NCI-H1436 (cell line): ENCODE data around the gene ACOT9.
"Not testable (repeated sequence)": the region's sequence is repeated elsewhere in the genome, so short reads cannot be mapped to it uniquely, and the experiment has no call there.

Experiments
- DNase-seq: peaks from one replicate; lab custom pipeline; 2025; lab: John Stamatoyannopoulos, UW

ACOT9 gene

GRCh38 chrX:23765868-23766267 is 22.8 kb upstream of the ACOT9 start:
- no peak for DNase-seq

GRCh38 chrX:23765449-23765848 is 22.4 kb upstream of the ACOT9 start:
- DNase-seq: no peak

GRCh38 chrX:23764188-23764984 is 21.3 kb upstream of the ACOT9 start:
- no peak for DNase-seq

GRCh38 chrX:23759821-23760220 is 16.7 kb upstream of the ACOT9 start:
- DNase-seq: no peak

GRCh38 chrX:23756165-23756564 is 13.1 kb upstream of the ACOT9 start:
- DNase-seq: peak; percentile 18

GRCh38 chrX:23754664-23755063 is 11.6 kb upstream of the ACOT9 start:
- no peak for DNase-seq

GRCh38 chrX:23752740-23753415 is 9.8 kb upstream of the ACOT9 start:
- no peak for DNase-seq

- DNase-seq: no peak
These were observed 6.5 kb upstream of the ACOT9 start for GRCh38 chrX:23749576-23749975.

- no peak for DNase-seq
These were observed 6.1 kb upstream of the ACOT9 start for GRCh38 chrX:23749129-23749528.

GRCh38 chrX:23745786-23746185 is 2.7 kb upstream of the ACOT9 start:
- no peak for DNase-seq

- not testable (repeated sequence) for DNase-seq
These were observed 521 bp upstream of the ACOT9 start for GRCh38 chrX:23743623-23743971.

- no peak for DNase-seq
These were observed 841 bp downstream of the ACOT9 start for GRCh38 chrX:23742174-23742696.

GRCh38 chrX:23737413-23737812 is 5.7 kb downstream of the ACOT9 start:
- DNase-seq: no peak

- DNase-seq: no peak
These were observed 7.0 kb downstream of the ACOT9 start for GRCh38 chrX:23736030-23736429.

GRCh38 chrX:23732704-23733103 is 10.4 kb downstream of the ACOT9 start:
- DNase-seq: no peak

- DNase-seq: no peak
These were observed 11.1 kb downstream of the ACOT9 start for GRCh38 chrX:23731951-23732350.

GRCh38 chrX:23729214-23729613 is 13.9 kb downstream of the ACOT9 start:
- DNase-seq: no peak

GRCh38 chrX:23727206-23727605 is 15.9 kb downstream of the ACOT9 start:
- no peak for DNase-seq

- no peak for DNase-seq
These were observed 16.9 kb downstream of the ACOT9 start for GRCh38 chrX:23726191-23726590.

GRCh38 chrX:23720117-23720677 is 22.9 kb downstream of the ACOT9 start:
- no peak for DNase-seq

- DNase-seq: no peak
These were observed 37.8 kb downstream of the ACOT9 start for GRCh38 chrX:23705235-23705634.

GRCh38 chrX:23704673-23705206 is 38.3 kb downstream of the ACOT9 start:
- no peak for DNase-seq

GRCh38 chrX:23699636-23700194 is 43.4 kb downstream of the ACOT9 start:
- no peak for DNase-seq
